Measurements from ENCODE around the gene RIPOR3. TPM values are rescaled to one million over a fixed set of nuclear protein-coding genes. Genes with fewer than 3 reads are reported as not detected.

The RIPOR3 gene
- total RNA-seq, 1 donor from 2014 or later: 0.12 TPM

GRCh38 chr20:50726955-50727791, 35.8 kb upstream of the RIPOR3 start:
- Mint-ChIP-seq H3K27ac (ENCODE audit: unreplicated experiment) (no peak overlapping the region), H3K4me3 (ENCODE audit: unreplicated experiment) (no peak overlapping the region), H3K36me3 (ENCODE audit: low read depth) (no peaks in the 10 kb centered on the region), H3K4me1 (ENCODE audit: low read depth) (peaks cover 13% of the 10 kb centered on the region), H3K27me3 (ENCODE audit: low read depth) (no peaks in the 10 kb centered on the region), H3K9me3 (ENCODE audit: low read depth) (no peaks in the 10 kb centered on the region)
- no peak for DNase-seq (ENCODE audit: low spot score)
- TF ChIP-seq CTCF (IDR thresholded peaks at IDR 0.05): no peak

GRCh38 chr20:50725724-50726005, 34.3 kb upstream of the RIPOR3 start:
- TF ChIP-seq CTCF (IDR thresholded peaks at IDR 0.05): no peak
- H3K9me3 Mint-ChIP-seq (ENCODE audit: low read depth): no peaks in the 10 kb centered on the region
- H3K4me1 Mint-ChIP-seq (ENCODE audit: low read depth): peaks cover 18% of the 10 kb centered on the region
- no peak overlapping the region for H3K27ac Mint-ChIP-seq (ENCODE audit: unreplicated experiment)
- DNase-seq (ENCODE audit: low spot score): no peak
- H3K36me3 Mint-ChIP-seq (ENCODE audit: low read depth): no peaks in the 10 kb centered on the region
- H3K27me3 Mint-ChIP-seq (ENCODE audit: low read depth): no peaks in the 10 kb centered on the region
- no peak overlapping the region for H3K4me3 Mint-ChIP-seq (ENCODE audit: unreplicated experiment)

- Mint-ChIP-seq H3K9me3 (ENCODE audit: low read depth) (no peaks in the 10 kb centered on the region), H3K4me3 (ENCODE audit: unreplicated experiment) (no peak overlapping the region), H3K27me3 (ENCODE audit: low read depth) (no peaks in the 10 kb centered on the region), H3K36me3 (ENCODE audit: low read depth) (no peaks in the 10 kb centered on the region), H3K27ac (ENCODE audit: unreplicated experiment) (no peak overlapping the region), H3K4me1 (ENCODE audit: low read depth) (peaks cover 13% of the 10 kb centered on the region)
- no peak for DNase-seq (ENCODE audit: low spot score)
- no peak for TF ChIP-seq CTCF (IDR thresholded peaks at IDR 0.05)
Observed at GRCh38 chr20:50724851-50725723, 33.7 kb upstream of the RIPOR3 start.

- no peak for DNase-seq (ENCODE audit: low spot score)
- Mint-ChIP-seq H3K9me3 (ENCODE audit: low read depth) (no peaks in the 10 kb centered on the region), H3K27me3 (ENCODE audit: low read depth) (no peaks in the 10 kb centered on the region), H3K4me3 (ENCODE audit: unreplicated experiment) (no peak overlapping the region), H3K4me1 (ENCODE audit: low read depth) (peaks cover 13% of the 10 kb centered on the region), H3K36me3 (ENCODE audit: low read depth) (no peaks in the 10 kb centered on the region), H3K27ac (ENCODE audit: unreplicated experiment) (no peak overlapping the region)
- TF ChIP-seq CTCF (IDR thresholded peaks at IDR 0.05): no peak
Observed at GRCh38 chr20:50724112-50724725, 32.9 kb upstream of the RIPOR3 start.

DNA sequence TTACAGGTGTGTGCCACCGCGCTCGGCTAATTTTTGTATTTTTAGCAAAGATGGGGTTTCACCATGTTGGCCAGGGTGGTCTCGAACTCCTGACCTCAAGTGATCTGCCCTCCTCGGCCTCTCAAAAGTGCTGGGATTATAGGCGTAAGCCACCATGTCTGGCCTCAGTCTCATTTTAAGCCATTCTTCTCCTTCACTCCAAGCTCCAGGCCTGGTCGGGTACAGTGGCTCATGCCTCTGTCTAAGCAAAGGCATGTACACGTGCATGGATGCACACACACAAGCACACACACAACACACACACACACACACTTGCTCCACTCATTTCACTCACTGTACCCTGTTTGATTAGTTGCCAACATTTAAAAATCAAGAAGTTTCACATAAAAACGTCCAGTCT, 32.3 kb upstream of the RIPOR3 start:
- H3K36me3 Mint-ChIP-seq (ENCODE audit: low read depth): no peaks in the 10 kb centered on the region
- no peaks in the 10 kb centered on the region for H3K9me3 Mint-ChIP-seq (ENCODE audit: low read depth)
- DNase-seq (ENCODE audit: low spot score): no peak
- no peaks in the 10 kb centered on the region for H3K27me3 Mint-ChIP-seq (ENCODE audit: low read depth)
- H3K4me3 Mint-ChIP-seq (ENCODE audit: unreplicated experiment): no peak overlapping the region
- no peak for TF ChIP-seq CTCF (IDR thresholded peaks at IDR 0.05)
- H3K4me1 Mint-ChIP-seq (ENCODE audit: low read depth): peaks cover 14% of the 10 kb centered on the region
- H3K27ac Mint-ChIP-seq (ENCODE audit: unreplicated experiment): no peak overlapping the region
